H1 (cell line): ENCODE measurements around the gene CAPN3.

Experiments
- CTCF ChIP-seq, 3 experiments: IDR thresholded peaks; 1 replicate in 2 of 3; 2 replicates in 1 of 3; pipeline versions ENCODE4 v1.5.1 to v1.6.1; 2011; ENCODE audit warnings: low read length in 3 of 3, mild to moderate bottlenecking in 3 of 3, inconsistent platforms in 2 of 3, low read depth in 1 of 3, moderate library complexity in 1 of 3; ENCODE audit not compliant: insufficient read depth in 1 of 3; ENCODE audit errors: control extremely low read depth in 1 of 3
- EZH2 ChIP-seq: fragments of 200-600 bp; sonication (generic); IDR thresholded peaks from 2 replicates; pipeline ENCODE4 v1.7.1; 2012; ENCODE audit warnings: low read depth, mild to moderate bottlenecking, moderate library complexity, low read length, inconsistent platforms; ENCODE audit not compliant: severe bottlenecking
- ZNF274 ChIP-seq: IDR thresholded peaks from 2 replicates; pipeline ENCODE4 v1.7.0; 2012; ENCODE audit warnings: low read length, borderline replicate concordance; ENCODE audit errors: extremely low read depth

- TF ChIP-seq EZH2 (no peak), CTCF (IDR thresholded peaks at IDR 0.05; ENCODE audit: control extremely low read depth in 1 of 3, insufficient read depth in 1 of 3, low read depth in 1 of 3, low read length in 3 of 3) (no peak), ZNF274 (no peak)
These were observed 14.6 kb downstream of the CAPN3 start for GRCh38 chr15:42373936-42374335.
